GM12874 (cell line): Measurements from ENCODE around the gene KLK13.
A peak's percentile ranks its signal among the peaks of the same experiment; 100 is the strongest.

Experiments
- CTCF ChIP-seq: IDR thresholded peaks from 2 replicates; pipeline ENCODE4 v1.5.1; 2011; ENCODE audit warnings: low read depth, mild to moderate bottlenecking, control low read depth, low read length, moderate library complexity; ENCODE audit not compliant: insufficient read depth

The KLK13 gene

GRCh38 chr19:51097166-51097738, 32.4 kb upstream of the KLK13 start:
- TF ChIP-seq CTCF: peak; percentile 81

GRCh38 chr19:51096473-51097165, 31.7 kb upstream of the KLK13 start:
- 0 out of 2 replicates have a peak, but pooled peaks have one; percentile 16 for TF ChIP-seq CTCF

GRCh38 chr19:51094696-51095279, 29.9 kb upstream of the KLK13 start:
- TF ChIP-seq CTCF: peak; percentile 76

GRCh38 chr19:51093510-51094345, 28.8 kb upstream of the KLK13 start:
- no peak for TF ChIP-seq CTCF

- no peak for TF ChIP-seq CTCF
Measured at GRCh38 chr19:51093101-51093500, 28.2 kb upstream of the KLK13 start.

GRCh38 chr19:51091895-51092873, 27.3 kb upstream of the KLK13 start:
- TF ChIP-seq CTCF: no peak
